Measurements from ENCODE around the gene PTAR1.

PTAR1 gene

DNA sequence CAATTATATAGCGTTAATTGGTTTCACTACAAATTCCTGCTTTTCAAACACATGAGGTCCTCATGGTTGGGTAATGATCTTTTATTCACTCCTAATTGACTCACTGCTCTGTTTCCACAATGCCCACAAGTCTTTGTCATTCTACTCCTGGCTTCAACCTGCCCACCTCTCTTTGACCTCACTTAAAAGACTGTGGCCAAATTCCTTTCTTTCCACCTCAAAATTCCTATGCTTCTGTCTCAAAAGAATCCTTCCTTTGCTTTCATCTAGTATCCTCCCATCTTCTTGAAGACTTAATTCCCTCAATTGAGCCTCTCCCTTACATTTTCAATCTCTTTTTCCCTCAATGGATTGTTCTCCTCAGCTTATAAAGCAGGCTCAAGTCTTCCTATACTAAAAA lies 92.5 kb downstream of the PTAR1 start:
- Histone ChIP-seq H3K27me3 (no peaks in the 10 kb centered on the region), H3K4me1 (peaks cover 48% of the 10 kb centered on the region), H3K4me2 (no peak overlapping the region), H3K4me3 (no peak overlapping the region), H4K20me1 (no peaks in the 10 kb centered on the region; the same call in 1 of the 2 replicates), H3K9me3 (no peaks in the 10 kb centered on the region), H3K36me3 (no peaks in the 10 kb centered on the region), H3K27ac (no peak overlapping the region), H3K9ac (no peak overlapping the region)
- no peak for TF ChIP-seq Cebpa-rat (IDR thresholded peaks at IDR 0.05)

DNA sequence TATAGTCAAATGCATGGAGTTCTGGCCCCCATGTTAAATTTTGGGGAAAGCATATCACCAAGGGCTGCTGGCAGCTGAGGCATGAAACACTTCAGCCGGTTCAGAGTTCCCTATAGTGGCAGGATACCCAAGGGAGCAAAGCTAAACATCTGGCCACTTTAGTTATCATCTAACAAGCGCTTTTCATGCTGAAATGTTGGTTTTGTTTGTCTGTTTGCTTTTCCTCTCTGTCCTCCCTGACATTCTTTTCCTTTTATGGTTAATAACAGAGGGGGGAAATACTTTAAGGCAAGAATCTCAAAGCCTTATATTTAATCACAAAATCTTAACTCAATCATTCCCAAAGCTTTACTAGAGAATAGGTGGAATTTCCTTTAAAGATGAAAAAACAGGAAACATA lies 99.5 kb downstream of the PTAR1 start:
- no peaks in the 10 kb centered on the region for H3K27me3 ChIP-seq
- TF ChIP-seq Cebpa-rat (IDR thresholded peaks at IDR 0.05): no peak
- no peak overlapping the region for H3K9ac ChIP-seq
- H3K27ac ChIP-seq: peak overlapping the region; percentile 33
- H3K4me1 ChIP-seq: peaks cover 54% of the 10 kb centered on the region
- H3K9me3 ChIP-seq: no peaks in the 10 kb centered on the region
- no peaks in the 10 kb centered on the region for H4K20me1 ChIP-seq
- peaks cover 3% of the 10 kb centered on the region; the same call in 1 of the 2 replicates for H3K36me3 ChIP-seq
- no peak overlapping the region; the same call in 1 of the 2 replicates for H3K4me3 ChIP-seq
- H3K4me2 ChIP-seq: peak overlapping the region; percentile 75
